A673 (cell line): ENCODE data around the gene RASD2. TPM values are rescaled to one million over a fixed set of nuclear protein-coding genes. Genes with fewer than 3 reads are reported as not detected.

ENCODE experiments used
- BruUV-seq: library from RNA; stranded (reverse); fragments of 400-500 nt; replicated peaks from 2 replicates; lab custom pipeline; 2021; lab: Mats Ljungman, UMichigan
- CTCF ChIA-PET: fragments of 300-600 bp; sonication (Branson Sonifier 250); formaldehyde crosslinking; loops from one replicate; lab custom pipeline; 2022; ENCODE audit warnings: antibody characterized with exemption; lab: Charles Lee
- POLR2A ChIA-PET: fragments of 300-600 bp; sonication (Branson Sonifier 250); formaldehyde crosslinking; loops from one replicate; lab custom pipeline; 2022; ENCODE audit warnings: antibody characterized with exemption; ENCODE audit not compliant: low non-redundant PET; lab: Charles Lee
- DNase-seq: peaks from one replicate; pipeline ENCODE4 v3.0.0-alpha.2; 2015; ENCODE audit warnings: low spot score
- H3K27ac ChIP-seq: fragments of 200-600 bp; sonication (generic); 2 replicates; pipeline ENCODE4 v1.5.1; 2016; ENCODE audit warnings: mixed run types, low read depth, mild to moderate bottlenecking, mixed read lengths, antibody characterized with exemption, low read length; ENCODE audit not compliant: poor library complexity, severe bottlenecking
- H3K27me3 ChIP-seq: fragments of 200-600 bp; sonication (generic); replicated peaks from 2 replicates; pipeline ENCODE4 v1.6.1; 2017; ENCODE audit warnings: mixed run types, low read depth, mild to moderate bottlenecking, mixed read lengths, antibody characterized with exemption, low read length; ENCODE audit not compliant: insufficient read depth, poor library complexity
- H3K36me3 ChIP-seq: fragments of 200-600 bp; sonication (generic); 2 replicates; pipeline ENCODE4 v1.6.1; 2016; ENCODE audit warnings: mixed run types, mild to moderate bottlenecking, mixed read lengths, antibody characterized with exemption, low read length; ENCODE audit not compliant: insufficient read depth, poor library complexity, severe bottlenecking
- H3K4me1 ChIP-seq: fragments of 200-600 bp; sonication (generic); 2 replicates; pipeline ENCODE4 v1.6.1; 2017; ENCODE audit warnings: mixed run types, mild to moderate bottlenecking, mixed read lengths, antibody characterized with exemption, low read length; ENCODE audit not compliant: insufficient read depth, poor library complexity, severe bottlenecking
- H3K4me3 ChIP-seq: fragments of 200-600 bp; sonication (generic); 2 replicates; pipeline ENCODE4 v1.5.1; 2016; ENCODE audit warnings: low read depth, mixed run types, mild to moderate bottlenecking, mixed read lengths, low read length; ENCODE audit not compliant: poor library complexity, severe bottlenecking
- H3K9me3 ChIP-seq: fragments of 200-600 bp; sonication (generic); 2 replicates; pipeline ENCODE4 v1.6.1; 2016; ENCODE audit warnings: mixed run types, low read depth, mild to moderate bottlenecking, mixed read lengths, antibody characterized with exemption, low read length; ENCODE audit not compliant: poor library complexity, severe bottlenecking
- CTCF ChIP-seq: fragments of 300-800, 200-600 bp; sonication (generic); conservative IDR thresholded peaks from 2 replicates; pipeline ENCODE4 v1.5.1; 2017; ENCODE audit warnings: low read depth, mild to moderate bottlenecking, antibody characterized with exemption, low read length, moderate library complexity, mixed read lengths
- EZH2 ChIP-seq: fragments of 200-600 bp; sonication (generic); IDR thresholded peaks from 2 replicates; pipeline ENCODE4 v1.6.1; 2017; ENCODE audit warnings: borderline replicate concordance, low read depth, mild to moderate bottlenecking, mixed read lengths, antibody characterized with exemption, low read length; ENCODE audit not compliant: poor library complexity, severe bottlenecking
- intact Hi-C: fragments of 100-400 bp; cut with micrococcal nuclease; formaldehyde crosslinking; loops from one replicate; pipeline ENCODE4 v1.10.0; 2022; ENCODE audit not compliant: unreplicated experiment
- total RNA-seq: library from RNA; stranded (reverse); gene quantifications from 2 replicates; pipeline ENCODE4 v1.2.3, GENCODE V29; 2021

The RASD2 gene
- total RNA-seq, 1 experiment from 2014 or later: 1.3 TPM

GRCh38 chr22:35601013-35601580 lies 60.5 kb downstream of the RASD2 start:
- no peak for DNase-seq
- no peak overlapping the region for H3K27ac ChIP-seq
- H3K27me3 ChIP-seq: no peaks in the 10 kb centered on the region
- intact Hi-C loops: no loop called here
- no peak for TF ChIP-seq CTCF
- TF ChIP-seq EZH2: no peak
- H3K4me3 ChIP-seq: no peak overlapping the region
- POLR2A ChIA-PET: no interaction called here
- no TSS peak for BruUV-seq
- H3K4me1 ChIP-seq: no peaks in the 10 kb centered on the region
- H3K36me3 ChIP-seq: no peaks in the 10 kb centered on the region
- CTCF ChIA-PET: no interaction called here
- H3K9me3 ChIP-seq: no peaks in the 10 kb centered on the region

GRCh38 chr22:35601743-35602615 lies 61.3 kb downstream of the RASD2 start:
- Histone ChIP-seq H3K4me1 (no peaks in the 10 kb centered on the region), H3K36me3 (no peaks in the 10 kb centered on the region), H3K27me3 (no peaks in the 10 kb centered on the region), H3K4me3 (no peak overlapping the region), H3K9me3 (no peaks in the 10 kb centered on the region), H3K27ac (no peak overlapping the region)
- ChIA-PET CTCF (no interaction called here), POLR2A (no interaction called here)
- intact Hi-C loops: no loop called here
- TF ChIP-seq EZH2 (no peak), CTCF (no peak)
- DNase-seq: no peak
- BruUV-seq: no TSS peak

Other genes starting within 250 kb of the RASD2 start
- gene TOM1, start 240.9 kb upstream of the RASD2 start, total RNA-seq: 22.8 and 30.1 TPM in 2 replicates
- 2.5 and 2.8 TPM in 2 replicates for gene HMOX1, start 159.7 kb upstream of the RASD2 start, total RNA-seq
- gene MCM5, start 140.7 kb upstream of the RASD2 start, total RNA-seq: 245 and 261 TPM in 2 replicates
- 0.30 and 0.46 TPM in 2 replicates for gene MB, start 76.5 kb downstream of the RASD2 start, total RNA-seq
- gene APOL6, start 107.6 kb downstream of the RASD2 start, total RNA-seq: 6.3 and 7.0 TPM in 2 replicates
- not detected in 2 replicates for gene APOL5, start 177.0 kb downstream of the RASD2 start, total RNA-seq